Measurements from ENCODE around the gene SPINK4.
A peak's percentile ranks its signal among the peaks of the same experiment; 100 is the strongest.

The SPINK4 gene

DNA sequence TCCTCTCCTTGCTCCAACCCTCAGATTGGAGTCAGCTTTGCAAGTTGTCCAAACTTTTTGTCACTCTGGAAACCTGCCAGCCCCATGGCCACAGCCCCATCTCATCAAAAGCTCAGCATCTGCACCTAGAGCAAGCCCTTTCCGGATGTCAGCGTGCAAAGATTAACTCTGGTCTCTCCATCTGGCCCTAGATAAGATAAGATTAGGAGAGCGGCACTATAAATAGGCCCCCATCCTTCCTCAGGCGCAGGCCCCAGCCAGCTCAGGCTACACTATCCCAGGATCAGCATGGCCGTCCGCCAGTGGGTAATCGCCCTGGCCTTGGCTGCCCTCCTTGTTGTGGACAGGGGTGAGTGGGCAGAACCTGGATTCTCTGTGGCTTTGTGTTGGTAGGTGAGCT, at the start of gene SPINK4:
Gene SPINK4 (plus strand): TSS at position 247 of the 400 bp plus-strand sequence. CDS start 42 bp downstream, at position 289.
- FAIRE-seq: no peak

GRCh38 chr9:33192493-33193255, 47.3 kb upstream of the SPINK4 start:
- no peak for FAIRE-seq

GRCh38 chr9:33193818-33194217, 46.1 kb upstream of the SPINK4 start:
- FAIRE-seq: no peak

DNA sequence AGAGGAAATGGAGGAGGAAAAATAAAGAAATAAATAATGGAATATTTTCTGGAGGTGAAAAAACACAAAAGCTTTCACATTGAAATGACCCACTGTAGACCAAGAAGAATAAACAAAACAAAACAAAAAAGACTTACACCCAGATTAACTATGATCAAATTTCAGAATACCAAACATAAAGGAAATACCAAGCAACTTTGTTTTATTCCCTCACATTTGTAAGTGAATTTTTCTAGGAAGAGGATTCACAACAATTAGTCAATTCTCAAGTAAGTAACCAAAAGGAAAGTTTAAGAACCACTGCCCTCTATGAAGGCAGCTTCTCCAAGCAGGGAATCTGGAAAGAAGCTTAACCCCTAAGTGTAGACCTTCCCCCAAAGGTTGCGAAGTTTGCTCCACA, 43.2 kb upstream of the SPINK4 start:
- FAIRE-seq: no peak

DNA sequence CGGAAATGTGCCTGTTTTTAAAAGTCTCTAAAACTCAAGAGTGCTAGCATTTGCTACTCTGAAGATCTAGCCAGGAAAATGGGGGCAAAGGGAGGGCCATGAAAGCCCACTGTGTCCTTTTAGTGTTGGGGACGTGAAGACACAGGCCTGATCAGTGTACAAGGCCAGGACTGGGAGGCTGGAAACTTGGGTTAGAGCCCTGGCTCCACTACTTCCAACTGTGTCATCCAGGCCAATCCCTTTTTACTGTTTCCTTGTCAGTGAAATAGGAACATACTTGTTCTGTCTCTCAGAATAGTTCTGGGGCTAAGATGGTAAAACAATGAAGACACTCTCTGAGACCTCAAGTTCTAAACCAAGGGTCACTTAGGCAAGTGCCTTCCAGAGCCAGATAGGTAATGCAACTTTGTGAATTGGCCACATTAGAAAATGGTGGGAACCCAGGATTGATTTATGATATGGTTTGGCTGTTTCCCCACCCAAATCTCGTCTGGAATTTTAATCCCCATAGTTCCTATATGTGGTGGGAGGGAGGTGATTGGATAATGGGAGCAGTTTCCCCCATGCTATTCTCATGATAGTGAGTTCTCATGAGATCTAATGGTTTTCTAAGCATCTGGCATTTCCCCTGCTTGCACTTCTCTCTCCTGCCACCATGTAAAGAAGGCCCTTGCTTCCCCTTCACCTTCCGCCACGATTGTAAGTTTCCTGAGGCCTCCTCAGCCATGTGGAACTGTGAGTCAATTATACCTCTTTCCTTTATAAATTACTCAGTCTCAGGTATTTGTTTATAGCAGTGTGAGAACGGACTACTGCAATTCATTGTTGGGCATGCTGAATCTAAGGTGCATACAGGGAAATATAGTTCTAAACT, 42.5 kb upstream of the SPINK4 start:
- no peak for FAIRE-seq

DNA sequence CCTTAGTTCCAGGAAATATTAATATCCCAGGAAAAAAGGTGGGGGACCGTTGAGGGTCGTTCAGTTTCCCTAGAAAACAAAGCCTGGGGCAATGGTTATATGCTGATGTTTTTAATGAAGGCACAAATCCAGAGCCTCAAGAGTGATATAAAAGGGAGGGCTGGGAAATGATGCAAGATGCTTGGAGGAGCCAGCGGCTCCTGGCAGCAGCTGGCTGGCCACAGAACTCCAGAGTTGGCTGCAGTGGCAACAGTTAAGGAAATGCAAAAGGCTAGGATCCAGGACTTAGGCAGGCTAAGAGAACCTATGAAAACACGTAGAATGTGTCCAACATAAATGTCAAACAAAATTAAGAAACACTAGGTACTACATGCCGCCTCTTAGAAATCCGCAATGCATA, 41.8 kb upstream of the SPINK4 start:
- FAIRE-seq: no peak

DNA sequence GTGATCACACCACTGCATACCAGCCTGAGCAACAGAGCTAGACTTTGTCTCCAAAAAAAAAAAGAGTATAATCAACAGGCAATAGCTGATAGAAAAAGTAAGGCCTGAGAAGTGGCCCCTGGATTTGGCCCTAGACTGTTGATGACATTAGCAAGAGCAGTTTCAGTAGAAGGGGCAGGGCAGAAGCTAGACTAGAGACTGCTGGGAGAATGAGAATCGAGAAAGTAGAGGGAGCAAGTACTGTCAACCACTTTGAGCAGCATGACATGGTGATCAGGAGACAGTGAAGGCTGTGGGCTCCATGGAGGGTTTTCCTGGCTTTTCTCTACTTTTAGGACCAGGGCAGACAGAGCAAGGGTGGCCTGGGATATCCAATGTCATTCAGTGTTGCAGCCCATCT, 37.9 kb upstream of the SPINK4 start:
- no peak for FAIRE-seq

DNA sequence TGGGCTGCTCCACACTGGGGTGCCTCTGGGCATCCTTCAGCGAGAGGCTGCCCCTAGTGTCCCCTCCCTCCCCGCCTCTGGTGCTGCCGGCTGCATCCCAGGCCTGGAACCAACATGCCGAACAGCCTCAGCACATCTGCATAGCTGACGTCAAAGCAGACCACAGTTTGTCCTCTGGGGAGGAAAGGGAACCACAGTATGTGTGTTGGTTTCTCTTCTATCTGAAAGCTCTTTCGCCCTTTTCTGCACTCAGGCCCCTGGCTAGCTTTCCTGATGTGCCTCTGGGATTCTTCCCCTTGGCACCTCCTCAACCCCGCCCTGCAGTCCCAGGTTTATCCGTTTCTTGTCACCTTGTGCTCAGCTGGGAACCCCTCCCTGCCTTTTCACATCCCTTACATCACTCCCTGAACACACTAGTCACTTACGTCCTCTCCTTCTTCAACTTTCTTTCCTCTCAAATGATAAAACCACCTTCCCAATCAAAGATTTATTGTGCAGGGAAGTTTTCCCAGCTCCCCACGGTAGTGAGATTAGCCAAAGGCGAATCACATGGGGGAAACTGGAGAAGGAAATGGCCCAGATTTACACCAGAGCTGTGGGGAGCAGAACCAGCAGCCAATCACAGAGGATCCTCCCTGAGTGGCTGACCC, 37.3 kb upstream of the SPINK4 start:
- FAIRE-seq: no peak

DNA sequence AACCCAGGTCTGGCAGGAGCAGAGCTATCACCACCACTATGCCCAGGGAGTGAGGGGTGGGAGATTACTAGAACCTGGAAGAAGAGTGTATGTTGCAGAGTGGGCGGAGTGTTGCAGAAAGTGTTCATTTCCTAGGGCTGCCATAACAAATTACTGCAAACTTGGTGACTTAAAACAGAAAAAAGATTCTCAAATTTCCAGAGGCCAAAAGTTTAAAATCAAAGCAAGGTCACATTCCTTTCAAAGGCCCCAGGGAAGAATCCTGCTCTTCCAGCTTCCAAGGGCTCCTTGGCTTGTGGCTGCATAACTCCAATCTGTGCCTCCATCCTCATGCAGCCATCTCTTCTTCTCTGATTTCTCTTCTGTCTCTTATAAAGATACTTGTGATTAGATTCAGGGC, 30.6 kb upstream of the SPINK4 start:
- no peak for FAIRE-seq

GRCh38 chr9:33210006-33210715, 29.8 kb upstream of the SPINK4 start:
- no peak for FAIRE-seq

- no peak for FAIRE-seq
Measured at GRCh38 chr9:33211695-33212393, 28.1 kb upstream of the SPINK4 start.

DNA sequence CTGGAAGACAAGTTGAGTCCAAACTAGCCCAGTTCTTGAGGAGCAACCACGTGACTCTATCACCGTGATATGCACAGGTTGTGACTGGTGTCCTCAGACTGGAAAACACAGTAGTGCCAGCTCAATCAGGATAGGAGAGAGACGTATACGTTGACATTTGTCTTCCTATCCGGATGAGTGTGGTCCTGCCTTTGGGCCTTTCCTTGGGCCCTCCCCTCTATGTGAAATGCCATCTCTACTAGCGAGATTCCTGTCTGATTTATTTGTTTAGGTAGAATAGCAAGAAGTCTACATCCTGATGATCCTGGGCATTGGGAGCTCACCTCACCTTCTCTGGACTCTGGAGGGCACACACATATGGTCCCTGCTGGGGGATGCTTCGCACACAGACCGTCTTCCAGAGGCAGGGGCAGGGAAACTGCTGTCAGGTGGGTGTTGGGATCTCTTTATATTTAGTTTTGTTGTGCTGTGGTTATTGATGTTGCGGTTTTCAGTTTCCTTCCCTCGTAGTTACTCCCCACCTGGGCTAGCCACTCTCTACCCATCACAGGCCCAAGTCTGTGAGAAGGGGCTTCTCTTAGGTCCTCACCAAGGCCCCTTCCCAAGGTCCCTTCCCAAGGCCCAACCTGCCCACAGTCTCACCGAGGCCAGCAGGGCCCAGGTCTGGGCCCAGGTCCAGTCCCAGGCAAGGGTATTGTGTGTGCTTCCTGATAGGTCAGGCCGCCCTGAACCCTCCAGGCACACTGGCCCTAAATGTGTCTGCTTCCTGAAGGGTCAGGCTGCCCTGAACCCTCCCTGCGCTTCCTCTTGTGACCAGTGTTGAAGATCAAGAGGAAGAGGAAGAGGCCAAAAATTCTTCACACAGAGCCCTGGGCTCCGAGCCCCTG, 19.0 kb upstream of the SPINK4 start:
- FAIRE-seq: no peak

- FAIRE-seq: no peak
Measured at GRCh38 chr9:33221568-33221884, 18.4 kb upstream of the SPINK4 start.

DNA sequence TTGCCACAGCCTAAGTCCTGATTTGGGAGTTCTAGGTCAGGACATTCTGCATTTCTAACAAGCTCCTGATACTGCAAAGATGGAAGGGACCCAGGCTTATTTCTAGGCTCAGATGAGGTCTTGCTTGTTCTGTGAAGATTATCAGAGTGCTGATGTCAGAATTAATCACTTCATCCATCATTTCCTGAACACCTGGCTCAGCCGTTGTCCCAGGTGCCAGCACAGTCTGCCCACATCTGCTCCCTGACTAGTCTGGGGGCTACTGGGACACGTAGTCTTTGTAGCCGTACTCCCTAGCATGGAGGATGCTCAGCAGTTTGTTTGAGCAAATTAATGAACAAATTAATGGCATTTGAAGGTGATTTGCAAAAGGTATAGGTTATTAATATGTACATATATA, 17.9 kb upstream of the SPINK4 start:
- no peak for FAIRE-seq

DNA sequence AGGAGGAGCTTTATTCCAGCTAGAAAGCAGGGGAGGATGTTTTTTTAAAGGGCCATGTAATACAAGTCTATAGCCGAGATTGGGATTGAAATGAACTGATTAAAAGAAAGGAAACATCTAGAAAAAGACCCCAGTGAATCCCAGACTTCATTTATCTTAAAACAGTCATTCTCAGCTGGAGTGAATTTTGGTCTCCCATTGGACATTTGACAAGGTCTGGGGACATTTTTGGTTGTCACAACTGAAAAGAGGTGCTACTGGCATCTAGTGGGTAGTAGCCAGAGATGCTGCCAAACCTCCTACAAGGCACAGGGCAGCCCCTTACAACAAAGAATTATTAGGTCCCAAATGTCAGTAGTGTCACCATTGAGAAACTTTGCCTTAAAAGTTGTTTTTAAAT, 16.3 kb upstream of the SPINK4 start:
- FAIRE-seq: no peak

DNA sequence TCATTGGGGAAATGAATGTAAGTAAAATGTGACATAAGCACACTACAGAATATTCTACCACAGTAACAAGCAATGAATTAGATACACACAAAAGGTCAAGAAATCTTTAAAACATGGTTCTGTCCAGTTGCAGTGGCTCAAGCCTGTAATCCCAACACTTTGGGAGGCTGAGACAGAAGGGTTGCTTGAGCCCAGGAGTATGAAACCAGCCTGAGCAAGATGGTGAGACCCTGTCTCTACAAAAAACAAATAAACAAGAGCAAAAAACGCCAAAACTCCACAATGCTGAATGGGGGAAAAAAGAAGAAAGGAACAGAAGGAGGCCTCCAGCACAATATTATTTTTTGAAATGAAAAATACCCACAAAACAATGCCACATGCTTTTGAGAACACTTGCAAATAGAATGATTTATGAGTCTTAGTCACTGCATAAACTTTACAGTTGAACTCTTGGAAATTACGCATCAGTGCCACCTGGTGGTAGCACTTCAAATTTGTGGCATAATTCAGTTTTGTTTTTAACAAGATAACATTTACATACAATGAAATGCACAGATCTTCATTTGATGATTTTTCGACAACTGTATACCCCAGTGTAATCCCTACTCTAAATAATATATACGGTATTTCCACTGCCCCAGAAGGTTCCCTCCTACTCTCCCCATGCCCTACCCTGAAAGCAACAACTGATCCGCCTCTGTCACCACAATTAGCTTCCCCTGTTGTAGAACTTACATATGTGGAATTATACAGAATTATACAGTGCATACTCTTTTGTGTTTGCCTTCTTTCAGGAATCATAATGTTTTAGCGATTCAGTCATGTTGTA, 14.4 kb upstream of the SPINK4 start:
- peak; percentile 88 for FAIRE-seq

DNA sequence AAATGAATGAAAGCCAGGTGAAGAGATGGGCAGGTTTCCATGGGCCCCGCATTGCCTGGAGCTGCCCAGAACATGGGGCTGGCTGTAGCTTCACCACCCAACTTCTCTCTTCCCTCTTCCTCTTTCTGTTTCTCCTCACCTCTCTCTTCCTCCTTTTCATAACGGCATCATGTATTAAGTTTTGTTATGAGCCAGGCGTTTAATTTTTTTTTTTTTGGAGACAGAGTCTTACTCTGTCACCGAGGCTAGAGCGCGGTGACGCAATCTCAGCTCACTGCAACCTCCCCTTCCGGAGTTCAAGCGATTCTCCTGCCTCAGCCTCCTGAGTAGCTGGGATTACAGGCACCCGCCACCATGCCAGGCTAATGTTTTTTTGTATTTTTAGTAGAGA, 13.0 kb upstream of the SPINK4 start:
- no peak for FAIRE-seq

GRCh38 chr9:33227741-33228140, 12.2 kb upstream of the SPINK4 start:
- FAIRE-seq: no peak

DNA sequence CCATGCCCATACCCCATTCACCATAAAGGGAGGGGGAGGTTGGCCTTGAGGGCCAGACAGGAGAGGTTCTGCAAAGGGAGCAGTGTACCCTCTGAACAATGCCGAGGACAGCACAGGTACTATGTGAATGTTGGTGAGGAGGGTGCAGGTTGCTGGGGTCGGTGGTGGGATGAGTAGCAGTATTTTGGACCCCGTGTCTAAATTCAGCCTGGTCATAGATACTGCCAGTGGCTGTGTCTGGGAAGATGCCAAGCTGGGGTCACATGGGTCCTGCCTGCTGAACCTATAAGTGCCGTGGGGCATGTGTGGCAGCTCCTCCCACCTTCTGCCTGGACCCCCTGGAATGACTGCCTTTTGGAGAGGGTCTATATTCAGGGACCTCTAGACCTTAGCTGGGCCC, 11.4 kb upstream of the SPINK4 start:
- FAIRE-seq: no peak

DNA sequence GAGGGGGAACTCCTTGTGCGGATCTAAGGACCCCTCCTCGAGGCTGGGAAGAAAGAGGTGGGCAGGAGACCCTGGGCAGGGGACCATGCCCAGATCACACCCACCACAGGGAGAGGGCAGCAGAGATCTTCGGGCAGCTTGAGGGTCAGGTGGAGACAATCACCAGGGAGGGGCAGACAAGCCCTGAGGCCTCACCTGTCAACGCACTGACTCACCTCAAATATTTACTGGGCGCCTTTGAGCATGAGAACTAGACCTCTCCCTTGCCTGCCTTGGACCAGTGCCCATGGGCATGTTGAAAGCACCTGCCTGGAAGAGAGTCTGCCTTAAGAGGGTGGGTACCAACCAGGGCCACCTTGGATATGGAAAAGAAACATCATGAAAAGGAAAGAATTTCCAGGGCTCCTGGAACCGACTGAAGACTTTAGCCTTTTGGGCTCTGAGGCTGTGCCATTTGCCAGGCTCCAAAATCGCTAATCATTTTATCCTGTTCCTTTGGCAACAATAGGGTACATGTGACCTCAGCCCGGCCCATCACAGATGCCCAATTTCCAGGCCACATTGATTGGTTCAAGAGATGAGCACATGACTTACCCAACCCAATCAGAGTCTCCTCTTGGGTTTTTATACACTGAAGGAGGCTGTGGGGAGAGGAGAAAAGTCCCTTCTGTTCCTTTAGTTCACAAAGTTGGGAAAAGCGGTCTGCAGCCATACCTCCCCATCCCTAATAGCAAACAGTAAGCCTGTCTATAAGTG, 10.4 kb upstream of the SPINK4 start:
- no peak for FAIRE-seq

Measured in endometrium (tissue), 2 donors.